Right lung (tissue), 5 donors: ENCODE data around the gene XYLB. TPM values are rescaled to one million over a fixed set of nuclear protein-coding genes. Genes with fewer than 3 reads are reported as not detected.
A peak's percentile ranks its signal among the peaks of the same experiment; 100 is the strongest.
"Not testable (repeated sequence)": the region's sequence is repeated elsewhere in the genome, so short reads cannot be mapped to it uniquely, and the experiment has no call there.

Source experiments
- DNase-seq, 2 donors: peaks; one replicate each; pipeline ENCODE4 v3.0.0-alpha.2; 2013
- polyA plus RNA-seq, 5 donors: library from polyadenylated mRNA; unstranded; fragments of 120-200 nt; gene quantifications; one replicate each; pipeline versions ENCODE4 v1.2.1 to v1.2.3, GENCODE V29; 2013; ENCODE audit warnings: inconsistent platforms in 1 of 5, low replicate concordance in 1 of 5; ENCODE audit not compliant: insufficient read length in 5 of 5, insufficient read depth in 1 of 5

XYLB gene
- polyA plus RNA-seq, 5 donors: 4.5 to 8.3 (median 6.6) TPM

- not testable (repeated sequence) for DNase-seq
Measured at GRCh38 chr3:38320638-38321037, 25.9 kb upstream of the XYLB start.

- no peak for DNase-seq
Measured at GRCh38 chr3:38323060-38323459, 23.5 kb upstream of the XYLB start.

GRCh38 chr3:38325256-38325655, 21.3 kb upstream of the XYLB start:
- DNase-seq: no peak

GRCh38 chr3:38327335-38328009, 19.1 kb upstream of the XYLB start:
- no peak for DNase-seq

GRCh38 chr3:38331257-38332022, 15.1 kb upstream of the XYLB start:
- no peak for DNase-seq

- DNase-seq: no peak
Measured at GRCh38 chr3:38332201-38332600, 14.4 kb upstream of the XYLB start.

- DNase-seq: no peak
Measured at GRCh38 chr3:38334142-38335055, 12.2 kb upstream of the XYLB start.

- no peak for DNase-seq
Measured at GRCh38 chr3:38335263-38335662, 11.3 kb upstream of the XYLB start.

- no peak for DNase-seq
Measured at GRCh38 chr3:38337703-38338102, 8.9 kb upstream of the XYLB start.

- no peak for DNase-seq
Measured at GRCh38 chr3:38343797-38344594, 2.6 kb upstream of the XYLB start.

- no peak for DNase-seq
Measured at GRCh38 chr3:38345879-38346586, 552 bp upstream of the XYLB start.

- no peak for DNase-seq
Measured at GRCh38 chr3:38347421-38348200, 1.0 kb downstream of the XYLB start.

GRCh38 chr3:38348903-38349302, 2.3 kb downstream of the XYLB start:
- DNase-seq: no peak

GRCh38 chr3:38349684-38350359, 3.2 kb downstream of the XYLB start:
- DNase-seq: no peak

- no peak for DNase-seq
Measured at GRCh38 chr3:38353151-38353550, 6.6 kb downstream of the XYLB start.

- DNase-seq: peak; percentile 21 to 26
Measured at GRCh38 chr3:38354588-38355330, 8.2 kb downstream of the XYLB start.

- DNase-seq: no peak
Measured at GRCh38 chr3:38359038-38359437, 12.5 kb downstream of the XYLB start.

GRCh38 chr3:38360345-38360744, 13.8 kb downstream of the XYLB start:
- DNase-seq: no peak

GRCh38 chr3:38361496-38361895, 14.9 kb downstream of the XYLB start:
- no peak for DNase-seq
